ENCODE measurements around the gene EAF1.

Gene EAF1

GRCh38 chr3:15486979-15487378, 59.6 kb downstream of the EAF1 start:
- no peak for DNase-seq

GRCh38 chr3:15488002-15488401, 60.6 kb downstream of the EAF1 start:
- DNase-seq, result no peak

- DNase-seq, result no peak
These were observed 62.8 kb downstream of the EAF1 start for GRCh38 chr3:15490158-15490557.

DNA sequence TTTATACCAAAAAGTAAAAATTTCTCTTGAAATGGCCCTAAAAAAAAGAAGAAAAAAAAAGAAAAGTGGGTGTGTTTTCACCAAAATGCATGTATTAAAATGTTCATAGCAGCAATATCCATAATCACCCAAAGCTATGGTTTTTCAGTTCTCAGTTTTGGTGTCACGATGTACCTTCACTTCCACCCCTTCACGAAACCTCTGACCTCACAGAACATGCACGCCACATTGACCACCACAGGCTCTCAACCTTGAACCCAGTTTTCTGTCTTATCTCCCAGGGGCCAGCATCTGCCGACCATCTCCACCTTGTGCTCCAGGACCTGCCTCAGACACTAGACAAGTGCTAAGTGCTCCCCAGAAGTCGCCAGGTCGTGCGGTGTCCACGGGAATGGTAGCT, 63.7 kb downstream of the EAF1 start:
- DNase-seq, result no peak
